H1 (cell line): ENCODE measurements around the gene RNF13. TPM values are rescaled to one million over a fixed set of nuclear protein-coding genes. Genes with fewer than 3 reads are reported as not detected.

Source experiments
- ATF2 ChIP-seq: IDR thresholded peaks from 2 replicates; pipeline ENCODE4 v1.6.1; 2012; ENCODE audit warnings: low read length, inconsistent platforms
- CBX8 ChIP-seq: fragments of 300-800, 300-1000 bp; sonication (generic); IDR thresholded peaks from 2 replicates; pipeline ENCODE4 v1.7.1; 2016; ENCODE audit warnings: low read depth, low read length, borderline replicate concordance
- CEBPB ChIP-seq: IDR thresholded peaks from 2 replicates; pipeline ENCODE4 v1.6.1; 2012; ENCODE audit warnings: low read depth, low read length
- E2F6 ChIP-seq: IDR thresholded peaks from 2 replicates; pipeline ENCODE4 v1.6.1; 2012; ENCODE audit warnings: inconsistent platforms
- GABPA ChIP-seq: IDR thresholded peaks from 2 replicates; pipeline ENCODE4 v1.6.1; 2011; ENCODE audit warnings: mild to moderate bottlenecking, low read length, moderate library complexity, borderline replicate concordance; ENCODE audit not compliant: insufficient read depth
- GTF2F1 ChIP-seq: IDR thresholded peaks from 2 replicates; pipeline ENCODE4 v1.6.1; 2012; ENCODE audit warnings: low read depth, low read length, improper control_type of control experiment, borderline replicate concordance
- JUN ChIP-seq: IDR thresholded peaks from 2 replicates; pipeline ENCODE4 v1.6.1; 2011; ENCODE audit warnings: low read depth, mild to moderate bottlenecking, improper control_type of control experiment, low read length
- KDM1A ChIP-seq: fragments of 200-600, 300-600 bp; sonication (generic); IDR thresholded peaks from 2 replicates; pipeline ENCODE4 v1.7.1; 2016; ENCODE audit warnings: mild to moderate bottlenecking, low read length, borderline replicate concordance
- SAP30 ChIP-seq: fragments of 300-600 bp; sonication (generic); IDR thresholded peaks from 2 replicates; pipeline ENCODE4 v1.7.1; 2012; ENCODE audit warnings: low read length, moderate library complexity, mild to moderate bottlenecking, inconsistent platforms; ENCODE audit not compliant: insufficient read depth, insufficient replicate concordance
- SP1 ChIP-seq: IDR thresholded peaks from 2 replicates; pipeline ENCODE4 v1.6.1; 2011; ENCODE audit warnings: low read depth, low read length
- SP2 ChIP-seq: IDR thresholded peaks from 2 replicates; pipeline ENCODE4 v1.6.1; 2012; ENCODE audit warnings: mild to moderate bottlenecking, low read length, inconsistent platforms
- SUZ12 ChIP-seq: fragments of 200-600 bp; sonication (generic); IDR thresholded peaks from 2 replicates; pipeline ENCODE4 v1.6.1; 2012; ENCODE audit warnings: mild to moderate bottlenecking, inconsistent platforms, low read length, moderate library complexity, mixed read lengths
- TAF1 ChIP-seq: IDR thresholded peaks from 2 replicates; pipeline ENCODE4 v1.6.1; 2011; ENCODE audit warnings: mild to moderate bottlenecking, low read depth, low read length
- polyA plus RNA-seq, 7 experiments: library from polyadenylated mRNA; depleted of rRNA in 3 of 7; stranded (reverse) in 5 of 7; unstranded in 2 of 7; fragments of >200 nt in 5 of 7; fragments of 200-250 nt in 2 of 7; gene quantifications; 1 replicate in 5 of 7; 2 replicates in 1 of 7; 4 replicates in 1 of 7; pipeline versions ENCODE4 v1.2.1 to v1.2.3, GENCODE V29; 2011 to 2013; ENCODE audit warnings: missing spikeins in 2 of 7, mixed read lengths in 2 of 7
- total RNA-seq: library from RNA; stranded (reverse); fragmentation: NEBNext Ultra II Directional; extraction: Animal tissue kit (Norgen Biotek cat#: 25700); gene quantifications from 2 replicates; pipeline ENCODE4 v1.2.1, GENCODE V29; 2021

RNF13 gene
- total and polyA plus RNA-seq, 2 of the 8 experiments (the other 6 are each of a cell fraction or from before 2014, with no cell fraction given), result 19.4 to 35.4 TPM

- TF ChIP-seq ATF2 (no peak), E2F6 (peak; percentile 74), SAP30 (no peak), CEBPB (no peak), GABPA (peak; percentile 86), GTF2F1 (no peak), SUZ12 (no peak), CBX8 (no peak), SP1 (peak; percentile 97), KDM1A (no peak), TAF1 (peak; percentile 48; the same call in 1 of the 2 replicates), SP2 (peak; percentile 82), JUN (no peak)
Measured at GRCh38 chr3:149812606-149813366, at the start of gene RNF13 (continued).
